Smooth muscle cell (in vitro differentiated cells): ENCODE measurements around the gene CCDC78. TPM values are rescaled to one million over a fixed set of nuclear protein-coding genes. Genes with fewer than 3 reads are reported as not detected.

Experiments used
- DNase-seq: peaks from one replicate; lab custom pipeline; 2025; ENCODE audit not compliant: unreplicated experiment; lab: John Stamatoyannopoulos, UW
- H2AFZ ChIP-seq: fragments of 200-600 bp; sonication (generic); 2 replicates; pipeline ENCODE4 v1.6.0; 2016; ENCODE audit warnings: antibody characterized with exemption, low read depth, mild to moderate bottlenecking
- H3F3A ChIP-seq: fragments of 200-600 bp; sonication (generic); 2 replicates; pipeline ENCODE4 v1.6.0; 2017; ENCODE audit warnings: antibody characterized with exemption, low read depth
- H3K27ac ChIP-seq: fragments of 200-600 bp; sonication (generic); 2 replicates; pipeline ENCODE4 v1.5.1; 2016; ENCODE audit warnings: low read depth, mild to moderate bottlenecking
- H3K27me3 ChIP-seq: fragments of 200-600 bp; sonication (generic); 2 replicates; pipeline ENCODE4 v1.6.1; 2016; ENCODE audit warnings: low read depth, mild to moderate bottlenecking
- H3K36me3 ChIP-seq: fragments of 200-600 bp; sonication (generic); 2 replicates; pipeline ENCODE4 v1.5.1; 2016; ENCODE audit warnings: low read depth
- H3K4me1 ChIP-seq: fragments of 200-600 bp; sonication (generic); 2 replicates; pipeline ENCODE4 v1.5.1; 2016; ENCODE audit warnings: low read depth
- H3K4me2 ChIP-seq: fragments of 200-600 bp; sonication (generic); 2 replicates; pipeline ENCODE4 v1.6.0; 2016; ENCODE audit warnings: mild to moderate bottlenecking
- H3K4me3 ChIP-seq: fragments of 200-600 bp; sonication (generic); 2 replicates; pipeline ENCODE4 v1.5.1; 2016; ENCODE audit warnings: mild to moderate bottlenecking
- H3K79me2 ChIP-seq: fragments of 200-600 bp; sonication (generic); 2 replicates; pipeline ENCODE4 v1.6.0; 2016; ENCODE audit warnings: low read depth, mild to moderate bottlenecking
- H3K9ac ChIP-seq: fragments of 200-600 bp; sonication (generic); 2 replicates; pipeline ENCODE4 v1.6.0; 2016; ENCODE audit warnings: low read depth
- H3K9me3 ChIP-seq: fragments of 200-600 bp; sonication (generic); replicated peaks from 2 replicates; pipeline ENCODE4 v1.5.1; 2016; ENCODE audit warnings: low read depth
- H4K20me1 ChIP-seq: fragments of 200-600 bp; sonication (generic); 2 replicates; pipeline ENCODE4 v1.6.0; 2016; ENCODE audit warnings: low read depth
- CTCF ChIP-seq: fragments of 200-600 bp; sonication (generic); IDR thresholded peaks from 2 replicates; pipeline ENCODE4 v1.5.1; 2017; ENCODE audit warnings: borderline replicate concordance, mild to moderate bottlenecking, antibody characterized with exemption; ENCODE audit not compliant: insufficient read depth, poor library complexity, severe bottlenecking
- WGBS: methylation state at CpG from one replicate; pipeline ENCODE4 v1.1.7; 2016; ENCODE audit warnings: low lambda C conversion rate; 5-methylcytosine and 5-hydroxymethylcytosine counted together
- polyA plus RNA-seq: library from polyadenylated mRNA; unstranded; fragments of >200 nt; fragmentation: Nextera tagmentation; extraction: Ambion mirVana; gene quantifications from 2 replicates; pipeline ENCODE4 v1.2.1, GENCODE V29; 2016
- total RNA-seq: library from RNA; depleted of rRNA; stranded (reverse); fragments of >200 nt; gene quantifications from 2 replicates; pipeline ENCODE4 v1.2.3, GENCODE V29; 2014

CCDC78 gene
- total and polyA plus RNA-seq, 2 experiments from 2014 or later = 2.8 to 3.4 TPM

- Histone ChIP-seq H3K4me3 (no peak overlapping the region), H3K9me3 (no peaks in the 10 kb centered on the region), H4K20me1 (peaks cover 10% of the 10 kb centered on the region), H3K4me1 (peaks cover 10% of the 10 kb centered on the region), H3K36me3 (no peaks in the 10 kb centered on the region), H3K27ac (no peak overlapping the region), H3K9ac (no peak overlapping the region), H3K79me2 (no peaks in the 10 kb centered on the region), H3F3A (peaks cover 4% of the 10 kb centered on the region), H3K4me2 (no peak overlapping the region), H3K27me3 (no peaks in the 10 kb centered on the region), H2AFZ (no peak overlapping the region)
- no peak for DNase-seq
- TF ChIP-seq CTCF = no peak
- WGBS = 91% methylated on average over 23 of the region's 23 CpGs
Measured at GRCh38 chr16:725463-726187, 618 bp downstream of the CCDC78 start.

- WGBS = 93% methylated on average over 7 of the region's 7 CpGs
- no peaks in the 10 kb centered on the region for H3K9me3 ChIP-seq
- no peak for DNase-seq
- H3K27ac ChIP-seq = no peak overlapping the region
- H4K20me1 ChIP-seq = peaks cover 10% of the 10 kb centered on the region
- H3K9ac ChIP-seq = no peak overlapping the region
- no peak overlapping the region for H3K4me2 ChIP-seq
- peaks cover 4% of the 10 kb centered on the region for H3F3A ChIP-seq
- no peaks in the 10 kb centered on the region for H3K79me2 ChIP-seq
- H2AFZ ChIP-seq = no peak overlapping the region
- no peaks in the 10 kb centered on the region for H3K36me3 ChIP-seq
- no peaks in the 10 kb centered on the region for H3K27me3 ChIP-seq
- TF ChIP-seq CTCF = no peak
- peaks cover 12% of the 10 kb centered on the region for H3K4me1 ChIP-seq
- H3K4me3 ChIP-seq = no peak overlapping the region
Measured at GRCh38 chr16:725041-725376, 1.2 kb downstream of the CCDC78 start.

- H3K9me3 ChIP-seq = no peaks in the 10 kb centered on the region
- no peak overlapping the region for H3K9ac ChIP-seq
- no peak overlapping the region for H3K4me2 ChIP-seq
- H3F3A ChIP-seq = peaks cover 4% of the 10 kb centered on the region
- no peak overlapping the region for H3K27ac ChIP-seq
- no peak for TF ChIP-seq CTCF
- DNase-seq = no peak
- peaks cover 15% of the 10 kb centered on the region for H3K4me1 ChIP-seq
- 92% methylated on average over 28 of the region's 29 CpGs for WGBS
- no peak overlapping the region for H2AFZ ChIP-seq
- H3K79me2 ChIP-seq = no peaks in the 10 kb centered on the region
- no peaks in the 10 kb centered on the region for H3K36me3 ChIP-seq
- H3K27me3 ChIP-seq = no peaks in the 10 kb centered on the region
- no peak overlapping the region for H3K4me3 ChIP-seq
- H4K20me1 ChIP-seq = peaks cover 10% of the 10 kb centered on the region
Measured at GRCh38 chr16:724188-725040, 1.8 kb downstream of the CCDC78 start.
